ENCODE measurements around the gene CANT1. TPM values are rescaled to one million over a fixed set of nuclear protein-coding genes. Genes with fewer than 3 reads are reported as not detected.

CANT1 gene
- total RNA-seq, 1 donor from 2014 or later: 33.3 TPM

DNA sequence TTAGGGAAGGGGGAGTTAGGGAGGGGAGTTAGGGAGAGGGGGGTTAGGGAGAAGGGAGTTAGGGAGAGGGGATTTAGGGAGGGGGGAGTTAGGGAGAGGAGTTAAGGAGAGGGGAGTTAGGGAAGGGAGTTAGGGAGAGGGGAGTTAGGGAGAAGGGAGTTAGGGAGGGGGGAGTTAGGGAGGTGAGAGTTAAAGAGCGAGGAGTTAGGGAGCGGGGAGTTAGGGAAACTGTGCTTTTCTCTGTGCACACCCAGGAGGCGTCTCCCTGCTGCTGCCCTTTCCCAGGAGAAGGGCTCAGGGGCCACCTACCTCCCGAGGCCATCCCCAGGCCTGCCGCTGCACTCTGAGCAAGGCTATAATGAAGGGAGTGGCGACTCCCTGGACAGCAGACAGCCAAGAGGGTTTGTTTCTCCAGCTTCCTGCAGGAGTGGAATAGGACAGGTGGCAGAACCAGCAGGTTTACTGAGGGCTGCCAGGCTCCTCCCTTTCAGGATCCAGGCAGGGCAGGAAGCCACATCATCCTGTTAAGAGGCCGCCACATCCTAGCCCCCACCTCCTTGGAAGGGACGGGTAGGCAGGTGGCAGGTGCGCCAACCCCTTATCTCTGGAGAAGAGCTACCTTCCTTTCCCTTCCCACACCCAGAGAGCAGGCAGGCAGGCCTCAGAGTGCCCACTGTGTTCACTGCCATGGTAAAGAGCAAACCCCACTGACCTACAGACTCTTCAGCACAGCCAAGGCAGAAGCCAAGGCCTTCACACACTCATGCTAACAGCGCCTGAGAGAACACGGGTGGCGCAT lies 4.3 kb downstream of the CANT1 start:
- Mint-ChIP-seq H3K4me3 (ENCODE audit: unreplicated experiment) (no peak overlapping the region), H3K9me3 (ENCODE audit: unreplicated experiment) (peaks cover 4% of the 10 kb centered on the region), H3K27ac (ENCODE audit: unreplicated experiment) (no peak overlapping the region), H3K27me3 (ENCODE audit: unreplicated experiment) (peaks cover 18% of the 10 kb centered on the region), H3K36me3 (ENCODE audit: unreplicated experiment) (peaks cover 4% of the 10 kb centered on the region), H3K4me1 (ENCODE audit: low read depth, unreplicated experiment) (peaks cover 10% of the 10 kb centered on the region)
- TF ChIP-seq CTCF (IDR thresholded peaks at IDR 0.05; ENCODE audit: partially characterized antibody, unreplicated experiment): no peak
- no peak for DNase-seq

- no peak for DNase-seq
- Mint-ChIP-seq H3K9me3 (ENCODE audit: unreplicated experiment) (peaks cover 4% of the 10 kb centered on the region), H3K27me3 (ENCODE audit: unreplicated experiment) (peaks cover 20% of the 10 kb centered on the region), H3K4me3 (ENCODE audit: unreplicated experiment) (no peak overlapping the region), H3K27ac (ENCODE audit: unreplicated experiment) (no peak overlapping the region), H3K4me1 (ENCODE audit: low read depth, unreplicated experiment) (peaks cover 8% of the 10 kb centered on the region), H3K36me3 (ENCODE audit: unreplicated experiment) (peaks cover 4% of the 10 kb centered on the region)
- TF ChIP-seq CTCF (IDR thresholded peaks at IDR 0.05; ENCODE audit: partially characterized antibody, unreplicated experiment): no peak
Measured at GRCh38 chr17:79003661-79004411, 5.7 kb downstream of the CANT1 start.

GRCh38 chr17:79002796-79003593 lies 6.6 kb downstream of the CANT1 start:
- peaks cover 4% of the 10 kb centered on the region for H3K9me3 Mint-ChIP-seq (ENCODE audit: unreplicated experiment)
- H3K4me1 Mint-ChIP-seq (ENCODE audit: low read depth, unreplicated experiment): peaks cover 3% of the 10 kb centered on the region
- peaks cover 4% of the 10 kb centered on the region for H3K36me3 Mint-ChIP-seq (ENCODE audit: unreplicated experiment)
- no peak for DNase-seq
- no peak for TF ChIP-seq CTCF (IDR thresholded peaks at IDR 0.05; ENCODE audit: partially characterized antibody, unreplicated experiment)
- H3K4me3 Mint-ChIP-seq (ENCODE audit: unreplicated experiment): no peak overlapping the region
- peaks cover 16% of the 10 kb centered on the region for H3K27me3 Mint-ChIP-seq (ENCODE audit: unreplicated experiment)
- H3K27ac Mint-ChIP-seq (ENCODE audit: unreplicated experiment): no peak overlapping the region

DNA sequence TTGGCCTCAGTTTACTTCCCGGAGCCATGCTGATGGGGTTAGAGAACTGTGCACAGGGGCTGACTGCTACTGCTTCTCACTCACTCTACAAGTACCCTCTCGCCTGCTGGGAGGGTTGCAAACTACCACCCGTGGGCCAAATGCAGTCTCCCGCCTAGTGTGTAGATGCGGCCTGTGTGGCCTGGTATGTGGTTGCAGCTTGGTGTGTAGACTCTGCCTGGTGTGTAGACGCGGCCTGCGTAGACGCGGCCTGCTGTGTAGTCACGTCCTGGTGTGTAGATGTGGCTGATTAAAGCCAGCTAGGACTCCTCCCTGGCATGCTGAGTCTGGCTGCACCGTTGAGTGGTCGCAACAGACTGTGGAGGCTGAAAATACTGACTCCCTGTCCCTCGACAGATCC lies 7.3 kb downstream of the CANT1 start:
- peaks cover 16% of the 10 kb centered on the region for H3K27me3 Mint-ChIP-seq (ENCODE audit: unreplicated experiment)

More for the DNA sequence above, 7.3 kb downstream of the CANT1 start:
- Mint-ChIP-seq H3K27ac (ENCODE audit: unreplicated experiment) (no peak overlapping the region), H3K4me1 (ENCODE audit: low read depth, unreplicated experiment) (peaks cover 3% of the 10 kb centered on the region), H3K4me3 (ENCODE audit: unreplicated experiment) (no peak overlapping the region), H3K36me3 (ENCODE audit: unreplicated experiment) (peaks cover 4% of the 10 kb centered on the region), H3K9me3 (ENCODE audit: unreplicated experiment) (peaks cover 3% of the 10 kb centered on the region)
- no peak for DNase-seq
- TF ChIP-seq CTCF (IDR thresholded peaks at IDR 0.05; ENCODE audit: partially characterized antibody, unreplicated experiment): no peak

All from glutamatergic neuron (in vitro differentiated cells).